Measurements from ENCODE around the gene MPZ.

Gene MPZ

DNA sequence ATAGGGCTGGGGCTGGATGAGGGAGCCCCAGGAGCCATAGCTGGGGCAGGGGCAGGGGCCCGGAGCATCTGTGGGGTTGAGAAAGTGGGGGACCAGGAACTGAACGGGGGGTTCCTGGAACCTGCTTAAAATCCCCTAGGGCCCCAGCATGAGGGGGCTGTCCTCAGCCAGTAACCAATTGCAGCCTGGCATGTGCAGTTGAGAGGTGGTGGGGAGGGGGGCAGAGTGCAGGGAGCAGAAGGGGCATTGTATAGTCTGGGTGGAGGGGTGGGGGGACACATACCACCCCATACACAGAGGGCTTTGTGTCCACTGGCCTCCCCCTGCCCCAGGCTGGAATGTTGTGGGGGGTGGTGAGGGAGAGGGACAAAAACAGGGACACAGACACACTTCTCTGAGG lies at the start of gene MPZ:
MPZ (minus strand) TSS at position 101 of the 400 bp plus-strand sequence; CDS start at position 38, 63 bp downstream.
- no peak for DNase-seq

- peak in 2 of 3 experiments; percentile 11 to 50 for DNase-seq
Measured at GRCh38 chr1:161359291-161359690, 49.5 kb upstream of the MPZ start.

- DNase-seq = no peak
Measured at GRCh38 chr1:161357073-161357472, 47.3 kb upstream of the MPZ start.

- DNase-seq = no peak
Measured at GRCh38 chr1:161351482-161351881, 41.7 kb upstream of the MPZ start.

GRCh38 chr1:161350671-161351070 lies 40.9 kb upstream of the MPZ start:
- no peak for DNase-seq

DNA sequence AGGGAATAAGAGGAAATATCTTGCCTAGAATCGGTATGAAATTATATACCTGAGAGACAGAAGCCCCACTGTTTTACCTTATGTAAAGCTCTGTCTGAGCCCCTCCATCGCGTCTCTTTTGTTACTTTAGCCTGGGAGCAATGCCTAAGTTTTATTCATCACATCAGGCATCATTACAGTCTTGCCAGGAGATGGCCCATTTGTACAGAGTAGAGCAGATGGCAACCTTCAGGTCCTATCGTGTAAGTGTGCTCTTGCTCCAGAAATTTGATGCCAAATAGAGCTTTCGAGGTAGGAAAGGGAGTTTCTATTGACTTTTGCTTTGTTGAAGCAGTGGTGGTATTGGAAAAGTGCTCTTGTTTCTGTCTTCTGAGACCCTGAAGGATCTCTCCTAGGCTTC lies 33.1 kb upstream of the MPZ start:
- DNase-seq = no peak

DNA sequence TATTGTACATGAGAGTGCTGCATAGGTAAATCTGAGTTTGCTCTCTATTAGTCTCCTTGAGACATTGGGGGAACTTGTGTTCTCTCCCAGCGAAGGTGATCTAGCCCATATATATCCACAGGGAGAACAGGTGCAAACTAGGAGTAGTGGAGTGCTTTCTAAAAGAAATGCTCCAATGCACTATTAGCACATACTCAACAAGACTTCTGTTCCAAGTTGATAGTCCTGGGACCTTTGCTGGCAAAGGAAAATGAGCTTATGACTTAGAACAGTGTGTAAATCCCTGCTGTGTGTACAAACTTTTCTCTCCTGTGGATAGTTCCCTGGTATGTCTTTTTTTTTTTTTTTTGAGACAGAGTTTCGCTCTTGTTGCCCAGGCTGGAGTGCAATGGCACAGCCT lies 32.4 kb upstream of the MPZ start:
- no peak for DNase-seq

GRCh38 chr1:161335796-161336195 lies 26.0 kb upstream of the MPZ start:
- no peak for DNase-seq

DNA sequence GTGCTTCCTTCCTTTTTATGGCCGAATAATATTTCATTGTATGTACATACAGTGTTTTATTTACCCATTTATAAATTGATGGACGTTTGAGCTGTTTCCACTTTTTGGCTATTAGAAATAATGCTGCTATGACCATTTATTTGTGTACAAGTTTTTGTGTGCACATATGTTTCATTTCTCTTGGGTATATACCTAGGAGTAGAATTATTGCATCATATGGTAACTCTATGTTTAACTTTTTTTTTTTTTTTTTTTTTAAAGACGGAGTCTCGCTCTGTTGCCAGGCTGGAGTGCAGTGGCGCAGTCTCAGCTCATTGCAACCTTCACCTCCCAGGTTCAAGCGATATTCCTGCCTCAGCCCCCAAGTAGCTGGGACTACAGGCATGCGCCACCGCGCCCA lies 23.4 kb upstream of the MPZ start:
- DNase-seq = no peak

- DNase-seq = no peak
Measured at GRCh38 chr1:161330346-161330745, 20.6 kb upstream of the MPZ start.

DNA sequence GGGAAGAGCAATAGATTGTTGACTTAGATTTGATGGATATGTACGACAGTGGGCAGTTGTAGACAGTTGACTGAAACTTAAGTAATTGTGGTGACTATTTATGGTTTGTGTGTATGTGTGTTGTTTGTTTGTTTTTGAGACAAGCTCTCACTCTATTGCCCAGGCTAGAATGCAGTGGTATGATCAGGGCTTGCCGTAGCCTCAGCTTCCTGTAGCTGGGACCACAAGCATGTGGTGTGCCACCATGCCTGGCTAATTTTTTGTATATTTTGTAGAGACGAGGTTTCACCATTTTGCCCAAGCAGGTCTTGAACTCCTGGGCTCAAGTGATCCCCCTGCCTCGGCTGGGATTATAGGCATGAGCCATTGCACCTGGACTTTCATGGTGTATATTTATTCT lies 14.3 kb upstream of the MPZ start:
- DNase-seq = no peak

GRCh38 chr1:161315841-161316674 lies 6.3 kb upstream of the MPZ start:
- peak in 1 of 3 experiments; percentile 35 for DNase-seq

DNA sequence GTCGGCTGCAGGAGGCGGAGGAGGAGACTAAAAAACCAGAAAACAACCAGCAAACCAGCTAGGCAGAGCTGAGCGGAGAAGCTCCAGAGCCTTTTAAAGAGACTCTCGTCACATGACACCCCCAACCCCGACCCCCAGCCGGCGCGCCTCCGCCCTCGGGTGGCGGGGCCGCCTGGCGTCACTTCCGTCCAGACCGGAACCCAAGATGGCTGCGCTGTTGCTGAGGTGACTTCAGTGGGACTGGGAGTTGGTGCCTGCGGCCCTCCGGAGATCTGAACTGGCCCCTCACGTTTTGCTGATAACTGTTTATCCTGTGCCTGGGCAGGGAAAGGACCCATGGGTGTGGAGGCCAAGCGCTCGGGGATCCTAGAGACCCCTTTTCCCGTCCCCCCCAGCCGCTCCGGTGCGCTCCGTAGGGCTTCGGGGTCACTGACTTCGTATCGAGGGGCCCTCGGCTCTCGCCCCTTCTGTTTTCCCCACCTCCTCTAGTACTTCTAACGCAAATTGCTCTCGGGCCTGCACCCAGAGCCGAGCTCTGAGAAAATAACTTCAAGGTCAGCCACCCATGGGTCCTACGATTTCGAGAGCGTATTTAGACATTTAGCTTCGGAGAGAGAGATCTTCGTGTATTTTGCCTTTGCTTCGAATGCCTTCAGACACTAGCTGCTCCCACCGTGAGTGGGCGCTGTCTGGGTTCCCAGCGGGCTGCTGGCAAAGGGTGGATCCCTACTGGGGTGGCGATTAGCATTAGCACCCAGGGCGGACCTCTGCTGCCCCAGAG lies 4.6 kb upstream of the MPZ start, which contains the start of gene SDHC:
SDHC (plus strand) TSS at position 181 of the 781 bp plus-strand sequence; CDS start at position 206, 25 bp downstream.
- peak; percentile 85 to 97 (median 90) for DNase-seq

- peak in 1 of 3 experiments; percentile 19 for DNase-seq
Measured at GRCh38 chr1:161313554-161314200, 3.9 kb upstream of the MPZ start.

GRCh38 chr1:161311595-161312181 lies 1.9 kb upstream of the MPZ start:
- DNase-seq = no peak

GRCh38 chr1:161307892-161308638 lies 1.7 kb downstream of the MPZ start:
- no peak for DNase-seq

GRCh38 chr1:161307230-161307768 lies 2.5 kb downstream of the MPZ start:
- DNase-seq = peak in 1 of 3 experiments; percentile 3

DNA sequence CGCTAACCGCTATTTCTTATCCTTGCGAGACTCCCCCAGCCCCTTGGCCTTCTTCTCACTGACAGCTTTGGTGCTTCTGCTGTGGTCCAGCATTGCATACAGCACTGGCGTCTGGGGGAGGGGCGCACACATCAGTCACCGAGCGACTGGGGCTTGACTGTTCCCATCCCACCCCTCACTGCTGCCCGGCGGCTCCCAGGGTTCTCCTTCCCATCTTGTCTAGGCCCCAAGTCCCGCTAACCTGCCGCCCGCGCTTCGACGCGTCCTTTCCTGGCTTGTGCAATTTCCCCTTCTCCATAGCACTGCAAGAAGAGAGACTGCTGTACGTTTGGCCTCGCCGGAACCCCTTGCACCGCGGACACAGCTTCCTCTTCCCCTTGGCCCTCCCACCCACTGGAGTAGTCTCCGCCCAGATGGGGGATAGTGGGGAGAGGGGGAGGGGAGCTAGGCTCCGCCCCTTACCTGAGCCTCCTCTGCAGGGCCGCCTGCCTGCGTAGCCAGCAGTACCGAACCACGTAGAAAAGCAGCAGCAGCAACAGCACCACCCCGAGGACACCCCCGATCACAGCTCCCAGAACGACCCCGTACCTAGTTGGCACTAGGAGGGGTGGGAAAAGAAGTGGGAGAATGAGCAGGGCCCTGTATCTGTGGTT lies 3.8 kb downstream of the MPZ start:
- DNase-seq = peak; percentile 87 to 96 (median 91)

GRCh38 chr1:161304927-161305866 lies 4.6 kb downstream of the MPZ start:
- DNase-seq = peak in 1 of 3 experiments; percentile 38

DNA sequence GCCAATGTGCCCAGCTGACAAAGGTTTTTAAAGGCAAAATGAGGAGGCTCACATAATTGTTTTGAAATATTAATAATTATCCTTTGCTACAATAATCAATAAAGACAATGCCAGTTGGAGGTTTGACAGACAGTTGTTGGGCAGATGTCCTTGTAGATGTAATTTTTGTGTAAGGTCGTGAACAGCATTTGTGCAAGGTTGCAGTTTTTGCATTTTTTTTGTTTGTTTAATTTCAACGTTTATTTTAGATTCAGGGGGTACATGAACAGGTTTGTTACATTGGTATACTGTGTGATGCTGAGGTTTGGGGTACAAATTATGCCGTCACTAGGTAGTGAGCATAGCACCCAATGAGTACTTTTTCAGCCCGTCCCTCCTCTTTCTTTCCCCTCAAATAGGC lies 9.3 kb downstream of the MPZ start:
- no peak for DNase-seq
